Choroid plexus epithelial cell (primary cell): Measurements from ENCODE around the gene HABP2.

Experiments
- DNase-seq: peaks from one replicate; pipeline ENCODE4 v3.0.0-alpha.2; 2010; ENCODE audit warnings: low read depth
- H3K4me3 ChIP-seq: 2 replicates; pipeline ENCODE4 v1.5.1; 2011; ENCODE audit warnings: low read depth, mild to moderate bottlenecking, control low read depth, low read length, moderate library complexity
- TF ChIP-seq, protein P1 (sequence below): conservative IDR thresholded peaks from 2 replicates; pipeline ENCODE4 v1.5.1; 2011; ENCODE audit warnings: low read depth, mild to moderate bottlenecking, control low read depth, inconsistent platforms, low read length, moderate library complexity

HABP2 gene

DNA sequence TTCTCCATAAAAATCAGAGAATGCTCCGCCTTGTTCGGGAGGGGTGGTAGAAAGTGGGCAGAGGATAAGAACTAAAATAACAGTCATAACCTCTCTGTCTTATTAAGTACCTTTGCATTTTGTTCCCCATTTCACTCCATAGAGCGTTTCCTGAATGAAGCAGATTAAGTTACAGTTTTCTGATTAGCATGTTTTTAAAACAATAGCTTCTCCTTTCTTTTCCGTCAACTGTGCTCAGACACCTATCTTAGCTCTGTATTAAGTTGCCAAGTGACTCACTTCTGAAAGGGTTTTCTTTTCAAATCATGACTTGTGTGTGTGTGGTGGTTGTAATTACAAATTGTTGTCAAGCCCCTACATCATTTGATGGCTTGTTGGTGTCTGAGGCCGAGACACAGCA is 1.4 kb downstream of the HABP2 start:
- no peak for DNase-seq
- H3K4me3 ChIP-seq, result no peak overlapping the region
- TF ChIP-seq, protein P1, sequence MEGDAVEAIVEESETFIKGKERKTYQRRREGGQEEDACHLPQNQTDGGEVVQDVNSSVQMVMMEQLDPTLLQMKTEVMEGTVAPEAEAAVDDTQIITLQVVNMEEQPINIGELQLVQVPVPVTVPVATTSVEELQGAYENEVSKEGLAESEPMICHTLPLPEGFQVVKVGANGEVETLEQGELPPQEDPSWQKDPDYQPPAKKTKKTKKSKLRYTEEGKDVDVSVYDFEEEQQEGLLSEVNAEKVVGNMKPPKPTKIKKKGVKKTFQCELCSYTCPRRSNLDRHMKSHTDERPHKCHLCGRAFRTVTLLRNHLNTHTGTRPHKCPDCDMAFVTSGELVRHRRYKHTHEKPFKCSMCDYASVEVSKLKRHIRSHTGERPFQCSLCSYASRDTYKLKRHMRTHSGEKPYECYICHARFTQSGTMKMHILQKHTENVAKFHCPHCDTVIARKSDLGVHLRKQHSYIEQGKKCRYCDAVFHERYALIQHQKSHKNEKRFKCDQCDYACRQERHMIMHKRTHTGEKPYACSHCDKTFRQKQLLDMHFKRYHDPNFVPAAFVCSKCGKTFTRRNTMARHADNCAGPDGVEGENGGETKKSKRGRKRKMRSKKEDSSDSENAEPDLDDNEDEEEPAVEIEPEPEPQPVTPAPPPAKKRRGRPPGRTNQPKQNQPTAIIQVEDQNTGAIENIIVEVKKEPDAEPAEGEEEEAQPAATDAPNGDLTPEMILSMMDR, result no peak

DNA sequence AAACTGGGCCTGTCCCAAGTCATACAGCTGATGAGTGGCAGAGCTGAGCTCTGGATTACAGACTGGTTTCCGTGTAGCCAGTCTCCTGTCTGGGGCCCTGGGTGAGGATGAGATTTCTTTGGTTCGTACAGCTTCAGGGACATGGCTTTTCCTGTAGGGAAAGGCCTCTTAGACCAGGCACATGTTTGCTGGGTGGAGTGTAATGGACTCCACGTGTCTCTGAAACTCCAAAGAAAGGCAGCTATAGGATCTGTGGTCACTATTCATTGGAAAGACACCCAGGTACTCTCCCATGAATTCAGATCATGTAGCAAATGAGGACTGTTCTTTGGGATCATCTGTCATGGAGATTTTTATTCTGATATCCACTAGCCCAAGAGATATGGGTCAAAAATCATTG is 2.4 kb downstream of the HABP2 start:
- TF ChIP-seq, protein P1, result no peak
- H3K4me3 ChIP-seq, result no peak overlapping the region
- DNase-seq, result no peak

- TF ChIP-seq, protein P1, result no peak
- no peak overlapping the region for H3K4me3 ChIP-seq
- DNase-seq, result no peak
Measured at GRCh38 chr10:113555751-113556150, 2.9 kb downstream of the HABP2 start.

- TF ChIP-seq, protein P1, result no peak
- no peak overlapping the region for H3K4me3 ChIP-seq
- peak; percentile 26 for DNase-seq
Measured at GRCh38 chr10:113557424-113557862, 4.6 kb downstream of the HABP2 start.

DNA sequence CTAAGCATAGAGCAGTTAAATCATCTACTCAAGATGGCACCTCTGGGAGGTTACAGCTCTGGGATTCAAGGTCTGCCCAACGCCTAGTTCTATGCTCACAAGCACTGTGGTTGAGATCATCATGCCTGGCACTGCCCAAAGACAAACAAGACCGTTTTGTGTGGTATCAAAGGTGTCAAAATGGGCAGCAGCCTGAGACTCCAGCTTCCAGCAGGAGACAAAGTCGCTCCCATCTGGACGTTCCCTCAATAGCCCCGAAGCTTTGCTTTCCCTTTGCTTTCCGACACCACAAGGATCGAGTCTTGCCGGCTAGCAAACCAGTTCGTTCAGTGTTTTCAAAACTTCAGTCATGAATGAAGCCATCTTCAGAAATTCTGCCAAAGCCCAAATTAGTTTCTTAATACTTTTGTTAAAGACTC is 5.1 kb downstream of the HABP2 start:
- no peak overlapping the region for H3K4me3 ChIP-seq
- TF ChIP-seq, protein P1, result no peak
- no peak for DNase-seq

DNA sequence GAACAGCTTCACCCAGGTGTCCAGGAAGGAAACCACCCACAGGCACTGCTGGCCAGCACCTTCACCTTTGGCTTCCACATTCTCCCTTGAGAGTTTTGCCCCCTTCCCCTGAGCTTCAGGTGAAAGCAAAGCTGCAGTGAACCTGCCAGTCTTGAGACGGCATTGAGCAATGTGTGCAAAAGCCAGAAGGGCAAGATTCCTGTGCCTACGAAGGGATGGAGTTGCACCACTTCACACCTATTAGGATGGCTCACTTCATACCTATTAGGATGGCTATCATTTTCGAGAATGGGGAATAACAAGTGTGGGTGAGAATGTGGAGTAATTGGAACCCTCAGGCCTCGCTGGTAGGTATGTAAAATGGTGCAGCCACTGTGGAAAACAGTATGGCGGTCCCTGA is 7.2 kb downstream of the HABP2 start:
- H3K4me3 ChIP-seq, result no peak overlapping the region
- DNase-seq, result no peak
- TF ChIP-seq, protein P1, result no peak

DNA sequence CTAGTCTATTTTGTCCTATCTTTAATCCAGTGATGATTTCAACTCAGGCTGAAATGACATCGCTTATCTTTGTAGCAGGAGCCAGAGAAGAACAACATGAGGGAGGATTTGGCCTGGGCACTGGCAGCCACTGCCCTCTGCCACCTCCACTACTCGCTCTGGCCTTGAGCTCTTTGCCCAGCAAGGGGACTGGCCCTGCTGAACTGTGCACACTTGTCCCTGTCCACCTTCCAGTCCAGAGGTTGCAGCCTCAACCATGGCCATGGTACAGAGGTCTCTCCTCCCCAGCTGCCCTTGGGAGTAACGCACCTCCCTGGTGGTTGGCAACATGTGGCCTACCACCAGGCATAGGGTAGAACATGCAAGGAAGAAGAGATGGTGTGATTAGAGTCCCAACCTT is 8.4 kb downstream of the HABP2 start:
- no peak for DNase-seq
- TF ChIP-seq, protein P1, result no peak

More for the DNA sequence above, 8.4 kb downstream of the HABP2 start:
- no peak overlapping the region for H3K4me3 ChIP-seq
